ENCODE results near the gene SPTBN1. TPM values are rescaled to one million over a fixed set of nuclear protein-coding genes. Genes with fewer than 3 reads are reported as not detected.
A peak's percentile ranks its signal among the peaks of the same experiment; 100 is the strongest.

Gene SPTBN1
- total RNA-seq, 2 donors from 2014 or later: 179 to 194 TPM

- Mint-ChIP-seq H3K36me3 (ENCODE audit: low read depth) (peaks cover 6% of the 10 kb centered on the region), H3K4me1 (peaks cover 60% of the 10 kb centered on the region), H3K27ac (peak overlapping the region; percentile 25), H3K27me3 (ENCODE audit: insufficient read depth) (no peaks in the 10 kb centered on the region), H3K4me3 (no peak overlapping the region), H3K9me3 (no peaks in the 10 kb centered on the region)
- H3K9me3 ChIP-seq (ENCODE audit: control insufficient read depth, low read length): no peaks in the 10 kb centered on the region
- 91 to 98% methylated on average over 4 to 8 of the region's 8 CpGs for WGBS, 2 experiments (ENCODE audit: insufficient coverage in 1 of 2, insufficient read length in 1 of 2)
- H3K4me1 ChIP-seq (ENCODE audit: control insufficient read depth, insufficient read depth, low read length): peaks cover 12% of the 10 kb centered on the region
- H3K9ac ChIP-seq (ENCODE audit: extremely low read depth, low read length, poor library complexity, severe bottlenecking): no peak overlapping the region
- peaks cover 2% of the 10 kb centered on the region for H3K36me3 ChIP-seq (ENCODE audit: control insufficient read depth, insufficient read depth, low read length)
- no peak overlapping the region for H3K4me3 ChIP-seq (ENCODE audit: low read length)
- H3K27ac ChIP-seq (ENCODE audit: low read depth, low read length): no peak overlapping the region
- no peak for TF ChIP-seq CTCF (conservative IDR thresholded peaks at IDR 0.05)
- no peaks in the 10 kb centered on the region for H3K27me3 ChIP-seq (ENCODE audit: control insufficient read depth, insufficient read depth, low read length, poor library complexity, severe bottlenecking)
- no peak for DNase-seq
Observed at GRCh38 chr2:54579061-54579681, 123.0 kb downstream of the SPTBN1 start.

- Mint-ChIP-seq H3K9me3 (no peaks in the 10 kb centered on the region), H3K4me1 (peaks cover 56% of the 10 kb centered on the region), H3K27ac (peak overlapping the region; percentile 25), H3K27me3 (ENCODE audit: insufficient read depth) (no peaks in the 10 kb centered on the region), H3K4me3 (no peak overlapping the region), H3K36me3 (ENCODE audit: low read depth) (peaks cover 3% of the 10 kb centered on the region)
- Histone ChIP-seq H3K9ac (ENCODE audit: extremely low read depth, low read length, poor library complexity, severe bottlenecking) (no peak overlapping the region), H3K27ac (ENCODE audit: low read depth, low read length) (no peak overlapping the region), H3K4me3 (ENCODE audit: low read length) (no peak overlapping the region), H3K9me3 (ENCODE audit: control insufficient read depth, low read length) (no peaks in the 10 kb centered on the region), H3K27me3 (ENCODE audit: control insufficient read depth, insufficient read depth, low read length, poor library complexity, severe bottlenecking) (no peaks in the 10 kb centered on the region), H3K36me3 (ENCODE audit: control insufficient read depth, insufficient read depth, low read length) (no peaks in the 10 kb centered on the region), H3K4me1 (ENCODE audit: control insufficient read depth, insufficient read depth, low read length) (peaks cover 7% of the 10 kb centered on the region)
- 93% methylated on average over 5 to 6 of the region's 6 CpGs for WGBS, 2 experiments (ENCODE audit: insufficient coverage in 1 of 2, insufficient read length in 1 of 2)
- no peak for TF ChIP-seq CTCF (conservative IDR thresholded peaks at IDR 0.05)
- no peak for DNase-seq
Observed at GRCh38 chr2:54579682-54580620, 123.8 kb downstream of the SPTBN1 start.

DNA sequence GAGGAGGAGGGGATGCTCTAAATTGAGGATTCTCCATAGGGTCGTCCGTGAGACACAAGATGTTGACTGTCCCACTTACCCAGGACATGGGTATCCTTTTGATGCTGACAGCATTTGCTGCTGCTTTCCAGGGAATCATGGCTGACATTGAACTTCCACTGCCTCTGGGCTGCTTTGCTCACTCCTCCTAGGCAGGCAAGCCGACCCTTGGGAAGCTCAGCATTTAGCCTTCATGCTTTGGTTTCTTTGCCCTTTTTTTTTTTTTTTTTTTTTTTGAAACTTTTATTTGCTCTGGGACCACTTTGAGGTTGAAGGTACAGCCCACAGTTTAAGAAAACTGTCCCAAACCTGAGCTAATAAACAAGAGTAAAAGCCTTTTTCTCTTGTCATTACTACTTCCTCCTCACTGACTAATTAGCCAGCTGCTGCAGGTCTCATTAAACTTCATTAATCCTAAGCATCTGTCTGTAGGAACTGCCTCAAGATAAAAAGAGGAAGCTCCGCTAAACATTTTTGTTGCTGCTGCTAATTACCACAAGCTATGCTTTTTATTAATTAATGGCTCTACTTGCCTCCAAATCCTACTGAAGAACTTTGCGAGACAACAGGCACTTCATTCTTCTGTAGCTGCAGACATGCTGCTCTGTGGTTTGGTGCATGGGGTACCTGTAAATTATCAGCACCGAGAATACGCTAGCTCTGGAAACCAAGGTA is 125.4 kb downstream of the SPTBN1 start:
- peaks cover 47% of the 10 kb centered on the region for H3K4me1 Mint-ChIP-seq
- TF ChIP-seq CTCF (conservative IDR thresholded peaks at IDR 0.05): no peak
- 90 to 92% methylated on average over 6 to 7 of the region's 7 CpGs for WGBS, 2 experiments (ENCODE audit: insufficient coverage in 1 of 2, insufficient read length in 1 of 2)
- H3K9ac ChIP-seq (ENCODE audit: extremely low read depth, low read length, poor library complexity, severe bottlenecking): no peak overlapping the region
- H3K27ac Mint-ChIP-seq: no peak overlapping the region
- no peak overlapping the region for H3K4me3 Mint-ChIP-seq
- H3K27me3 Mint-ChIP-seq (ENCODE audit: insufficient read depth): no peaks in the 10 kb centered on the region
- H3K27ac ChIP-seq (ENCODE audit: low read depth, low read length): no peak overlapping the region
- no peaks in the 10 kb centered on the region for H3K36me3 Mint-ChIP-seq (ENCODE audit: low read depth)
- H3K9me3 ChIP-seq (ENCODE audit: control insufficient read depth, low read length): no peaks in the 10 kb centered on the region
- peaks cover 7% of the 10 kb centered on the region for H3K4me1 ChIP-seq (ENCODE audit: control insufficient read depth, insufficient read depth, low read length)
- no peaks in the 10 kb centered on the region for H3K27me3 ChIP-seq (ENCODE audit: control insufficient read depth, insufficient read depth, low read length, poor library complexity, severe bottlenecking)
- no peak overlapping the region for H3K4me3 ChIP-seq (ENCODE audit: low read length)
- no peak for DNase-seq
- no peaks in the 10 kb centered on the region for H3K9me3 Mint-ChIP-seq
- H3K36me3 ChIP-seq (ENCODE audit: control insufficient read depth, insufficient read depth, low read length): no peaks in the 10 kb centered on the region

All from endodermal cell (in vitro differentiated cells).